VCaP (cell line): Measurements from ENCODE around the gene ERC1.
"Not testable (repeated sequence)": the region's sequence is repeated elsewhere in the genome, so short reads cannot be mapped to it uniquely, and the experiment has no call there.

Experiments used
- H3K27ac ChIP-seq: fragments of 450-650 bp; 2 replicates; pipeline ENCODE4 v1.5.1; 2017
- CTCF ChIP-seq: fragments of 450-650 bp; conservative IDR thresholded peaks from 2 replicates; pipeline ENCODE4 v1.5.1; 2017; ENCODE audit warnings: mild to moderate bottlenecking, moderate library complexity

The ERC1 gene

DNA sequence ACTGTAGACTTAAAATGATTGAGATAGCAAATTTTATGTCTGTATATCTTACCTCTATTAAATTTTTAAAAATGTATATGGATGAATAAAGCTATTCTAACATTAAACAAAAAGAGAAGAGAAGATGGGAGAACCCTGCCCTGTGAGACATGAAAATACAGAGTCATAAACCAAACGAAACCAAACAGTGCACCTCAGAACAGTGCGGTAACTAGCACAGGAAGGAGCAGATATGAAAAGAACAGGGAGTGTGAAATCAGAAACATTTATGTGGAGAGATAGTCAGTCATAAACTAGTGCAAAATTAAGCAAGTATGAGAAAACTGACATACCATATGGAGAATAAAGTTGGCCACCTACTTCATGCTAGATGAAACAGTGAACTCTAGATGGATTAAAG lies 135.1 kb downstream of the ERC1 start:
- TF ChIP-seq CTCF: no peak
- H3K27ac ChIP-seq: no peak overlapping the region

DNA sequence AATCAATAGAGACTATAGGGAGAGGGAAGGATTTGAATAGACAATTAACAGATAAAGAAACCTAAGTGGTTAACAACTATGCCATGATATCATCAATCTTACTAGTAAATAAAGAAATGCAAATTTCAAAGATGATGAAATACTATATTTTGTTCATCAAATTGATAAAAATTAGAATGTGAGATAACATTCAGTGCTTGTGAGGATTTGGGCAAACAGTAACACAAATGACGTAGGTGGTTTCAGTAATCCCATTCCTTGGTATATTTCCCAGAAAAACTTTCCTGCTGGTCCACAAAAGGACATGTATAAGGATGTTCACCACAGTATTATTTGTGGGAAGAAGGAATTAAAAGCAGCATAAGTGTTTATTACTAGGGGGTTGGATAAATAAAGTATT lies 136.0 kb downstream of the ERC1 start:
- TF ChIP-seq CTCF: no peak
- no peak overlapping the region for H3K27ac ChIP-seq

DNA sequence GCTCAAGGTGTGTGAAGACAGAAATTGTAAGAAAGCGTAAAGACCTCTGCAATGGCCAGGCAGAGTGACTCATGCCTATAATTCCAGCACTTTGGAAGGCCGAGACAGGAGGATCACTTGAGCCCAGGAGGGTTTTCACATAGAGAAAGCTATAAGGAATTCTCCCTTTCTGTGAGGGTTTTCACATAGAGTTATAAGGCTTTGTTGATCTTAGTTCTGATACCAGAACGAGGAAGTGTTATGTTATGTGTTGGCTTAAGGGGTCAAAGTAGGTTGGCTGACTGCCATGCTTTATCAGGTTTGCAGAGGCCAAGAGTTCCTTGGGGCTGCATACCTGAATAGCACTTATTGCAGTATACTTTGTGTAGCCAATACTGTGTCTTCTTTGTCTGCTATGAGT lies 139.1 kb downstream of the ERC1 start:
- peak overlapping the region; percentile 89 for H3K27ac ChIP-seq
- TF ChIP-seq CTCF: no peak

- peak overlapping the region; percentile 89 for H3K27ac ChIP-seq
Measured at GRCh38 chr12:1130571-1130970, 139.5 kb downstream of the ERC1 start.

DNA sequence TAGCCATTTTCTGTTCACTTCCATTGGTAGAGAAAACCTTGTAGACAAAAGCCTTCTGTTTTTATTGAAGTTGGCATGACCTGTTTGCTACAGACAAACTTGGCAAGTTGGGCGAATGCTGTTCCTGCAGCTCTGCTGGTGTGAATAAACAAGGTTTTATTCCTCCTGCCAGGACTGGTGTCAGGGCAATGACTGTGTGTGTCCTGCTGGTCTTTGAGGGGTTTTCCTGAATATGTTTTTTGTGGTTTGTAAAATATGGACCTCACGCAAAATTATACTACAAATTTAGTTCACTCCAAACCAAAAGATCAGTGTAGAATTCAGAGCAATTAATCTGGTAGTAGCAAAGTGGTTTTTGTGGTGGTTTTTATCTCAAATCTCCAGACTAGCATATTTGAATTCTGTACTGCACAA lies 140.8 kb downstream of the ERC1 start:
- peak overlapping the region; percentile 89 for H3K27ac ChIP-seq
- no peak for TF ChIP-seq CTCF

More at GRCh38 chr12:1130571-1130970, 139.5 kb downstream of the ERC1 start:
- no peak for TF ChIP-seq CTCF

GRCh38 chr12:1132311-1132710 lies 141.3 kb downstream of the ERC1 start:
- TF ChIP-seq CTCF: no peak
- H3K27ac ChIP-seq: peak overlapping the region; percentile 89

DNA sequence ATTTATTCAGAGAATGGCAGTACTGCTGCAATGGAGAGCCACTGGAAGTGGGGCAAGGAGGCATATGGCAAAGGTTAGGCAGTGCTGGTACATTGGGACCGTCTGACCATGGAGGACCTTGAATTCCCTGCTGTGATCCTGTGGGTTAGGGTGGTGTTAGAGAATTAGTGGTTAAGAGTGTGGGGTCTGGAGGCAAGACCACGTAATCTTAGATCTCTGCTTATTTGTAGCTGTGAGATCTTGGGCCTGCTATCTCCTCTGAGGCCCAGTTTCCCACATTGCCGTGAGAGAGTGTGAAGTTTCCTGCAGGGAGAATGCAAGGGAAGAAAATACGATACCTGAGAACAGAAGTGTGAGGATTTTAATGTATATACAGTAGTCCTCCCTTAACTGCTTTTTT lies 147.7 kb downstream of the ERC1 start:
- TF ChIP-seq CTCF: no peak
- H3K27ac ChIP-seq: no peak overlapping the region

DNA sequence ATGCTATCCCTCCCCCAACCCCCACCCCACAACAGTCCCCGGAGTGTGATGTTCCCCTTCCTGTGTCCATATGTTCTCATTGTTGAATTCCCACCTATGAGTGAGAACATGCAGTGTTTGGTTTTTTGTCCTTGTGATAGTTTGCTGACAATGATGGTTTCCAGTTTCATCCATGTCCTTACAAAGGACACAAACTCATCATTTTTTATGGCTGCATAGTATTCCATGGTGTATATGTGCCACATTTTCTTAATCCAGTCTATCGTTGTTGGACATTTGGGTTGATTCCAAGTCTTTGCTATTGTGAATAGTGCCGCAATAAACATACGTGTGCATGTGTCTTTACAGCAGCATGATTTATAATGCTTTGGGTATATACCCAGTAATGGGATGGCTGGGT lies 155.7 kb downstream of the ERC1 start:
- H3K27ac ChIP-seq: not testable (repeated sequence)
